ENCODE data around the gene UTS2B.

- TF ChIP-seq NFRKB (IDR thresholded peaks at IDR 0.05) (no peak), PKNOX1 (IDR thresholded peaks at IDR 0.05) (no peak), FOXK2 (IDR thresholded peaks at IDR 0.05) (no peak), BHLHE40 (IDR thresholded peaks at IDR 0.05; ENCODE audit: borderline replicate concordance) (no peak), SP1 (IDR thresholded peaks at IDR 0.05) (no peak), FOXM1 (IDR thresholded peaks at IDR 0.05; ENCODE audit: borderline replicate concordance) (no peak), SUZ12 (IDR thresholded peaks at IDR 0.05) (no peak), ARNT (IDR thresholded peaks at IDR 0.05) (no peak)
Observed at GRCh38 chr3:191298846-191299245, 31.5 kb downstream of the UTS2B start.
